GM18861 (cell line): ENCODE data around the gene ZC3H6.

Experiments
- ATAC-seq: cut with Tn5 transposase; IDR thresholded peaks from one replicate; pipeline ENCODE4 v1.9.1; 2021; ENCODE audit not compliant: unreplicated experiment

Gene ZC3H6, protein sequence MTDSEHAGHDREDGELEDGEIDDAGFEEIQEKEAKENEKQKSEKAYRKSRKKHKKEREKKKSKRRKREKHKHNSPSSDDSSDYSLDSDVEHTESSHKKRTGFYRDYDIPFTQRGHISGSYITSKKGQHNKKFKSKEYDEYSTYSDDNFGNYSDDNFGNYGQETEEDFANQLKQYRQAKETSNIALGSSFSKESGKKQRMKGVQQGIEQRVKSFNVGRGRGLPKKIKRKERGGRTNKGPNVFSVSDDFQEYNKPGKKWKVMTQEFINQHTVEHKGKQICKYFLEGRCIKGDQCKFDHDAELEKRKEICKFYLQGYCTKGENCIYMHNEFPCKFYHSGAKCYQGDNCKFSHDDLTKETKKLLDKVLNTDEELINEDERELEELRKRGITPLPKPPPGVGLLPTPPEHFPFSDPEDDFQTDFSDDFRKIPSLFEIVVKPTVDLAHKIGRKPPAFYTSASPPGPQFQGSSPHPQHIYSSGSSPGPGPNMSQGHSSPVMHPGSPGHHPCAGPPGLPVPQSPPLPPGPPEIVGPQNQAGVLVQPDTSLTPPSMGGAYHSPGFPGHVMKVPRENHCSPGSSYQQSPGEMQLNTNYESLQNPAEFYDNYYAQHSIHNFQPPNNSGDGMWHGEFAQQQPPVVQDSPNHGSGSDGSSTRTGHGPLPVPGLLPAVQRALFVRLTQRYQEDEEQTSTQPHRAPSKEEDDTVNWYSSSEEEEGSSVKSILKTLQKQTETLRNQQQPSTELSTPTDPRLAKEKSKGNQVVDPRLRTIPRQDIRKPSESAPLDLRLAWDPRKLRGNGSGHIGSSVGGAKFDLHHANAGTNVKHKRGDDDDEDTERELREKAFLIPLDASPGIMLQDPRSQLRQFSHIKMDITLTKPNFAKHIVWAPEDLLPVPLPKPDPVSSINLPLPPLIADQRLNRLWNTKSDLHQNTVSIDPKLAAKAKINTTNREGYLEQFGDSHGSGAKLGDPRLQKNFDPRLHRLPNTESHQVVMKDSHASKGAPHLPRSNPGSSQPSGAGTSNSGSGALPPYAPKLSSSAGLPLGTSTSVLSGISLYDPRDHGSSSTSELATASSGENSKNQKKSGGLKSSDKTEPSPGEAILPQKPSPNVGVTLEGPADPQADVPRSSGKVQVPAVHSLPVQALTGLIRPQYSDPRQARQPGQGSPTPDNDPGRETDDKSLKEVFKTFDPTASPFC

DNA sequence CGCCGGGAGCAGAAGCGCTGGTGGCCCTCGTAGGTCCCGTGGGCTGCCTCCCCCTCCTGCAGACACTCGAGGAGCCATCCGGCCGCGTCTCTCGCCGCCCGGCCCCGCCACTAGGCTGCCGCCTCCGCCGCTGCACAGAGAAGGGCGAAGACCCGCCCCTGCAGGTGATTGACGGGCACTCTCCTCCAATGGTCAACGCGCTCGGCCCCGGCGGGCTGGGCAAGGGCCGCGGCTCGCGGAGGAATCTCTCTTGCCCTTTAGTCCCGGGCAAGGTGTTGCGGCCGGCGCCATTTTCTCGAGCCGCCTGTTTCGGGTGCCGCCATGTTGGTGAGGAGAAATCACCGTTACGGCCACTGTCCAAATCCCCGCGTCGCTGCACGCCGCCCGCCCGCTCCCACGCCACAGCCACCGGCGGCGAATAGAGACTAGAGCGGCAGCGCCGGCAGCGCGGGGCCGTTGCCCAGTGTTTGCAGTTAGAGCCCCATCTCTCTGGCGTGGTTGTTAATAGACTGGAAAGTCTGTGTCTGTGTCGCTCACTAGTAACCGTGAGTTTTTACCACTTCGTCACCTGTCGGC is at the start of gene ZC3H6:
Gene ZC3H6 (plus strand): TSS at position 287 of the 576 bp plus-strand sequence. CDS start 398 bp downstream, outside the sequence.
- ATAC-seq, result peak; percentile 89

DNA sequence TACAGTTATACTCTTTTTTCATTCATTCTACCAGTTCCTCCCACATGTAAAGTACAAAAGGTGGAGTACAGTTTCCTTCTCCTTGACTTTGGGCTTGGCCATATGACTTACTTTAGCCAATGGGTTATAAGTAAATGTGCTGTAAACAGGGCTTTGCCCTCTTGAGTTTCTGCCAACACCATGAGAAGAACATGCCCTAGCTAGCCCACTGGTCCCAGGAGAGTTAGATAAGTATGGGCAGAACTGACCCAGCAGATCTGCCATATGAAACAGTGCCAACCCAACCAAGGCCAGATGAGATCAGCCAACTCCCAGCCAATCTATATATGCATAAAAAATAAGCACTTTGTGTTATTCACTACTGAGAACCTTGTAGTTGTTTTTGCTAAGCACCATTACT is 46.0 kb upstream of the ZC3H6 start:
- ATAC-seq, result no peak

DNA sequence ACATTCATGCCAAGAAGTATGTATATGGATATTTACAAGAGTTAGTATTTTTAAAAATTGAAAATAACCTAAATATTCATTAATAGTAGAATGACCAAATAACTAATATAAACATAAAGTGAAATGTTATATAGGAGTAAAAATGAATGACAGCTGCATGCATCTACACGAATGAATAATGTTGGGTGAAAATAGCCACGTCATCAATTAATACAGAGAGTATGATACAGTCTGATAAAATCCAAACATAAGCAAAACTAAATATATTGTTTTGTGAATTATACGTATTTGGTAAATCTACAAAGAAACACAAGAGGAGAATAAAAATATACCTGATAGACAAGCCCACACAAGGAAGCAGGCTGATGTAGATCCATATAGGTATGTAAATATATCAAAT is 45.0 kb upstream of the ZC3H6 start:
- no peak for ATAC-seq

DNA sequence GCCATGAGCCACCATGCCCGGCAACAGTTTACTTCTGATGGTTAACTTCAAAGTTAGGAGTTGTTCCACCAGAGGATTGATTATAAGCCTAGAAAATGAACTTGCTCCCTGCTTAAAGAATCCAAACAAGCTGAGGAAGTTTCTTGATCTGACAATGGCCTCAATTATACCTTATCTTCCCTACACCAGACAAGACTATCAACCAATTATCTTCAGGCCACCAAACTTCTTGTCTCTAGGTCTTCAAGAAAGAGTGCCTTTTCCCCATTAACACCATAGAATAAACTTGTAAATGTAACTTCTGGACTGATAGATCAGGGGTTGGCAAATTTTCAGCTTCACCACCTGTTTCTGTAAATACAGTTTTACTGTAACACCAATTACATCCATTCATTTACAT is 35.5 kb upstream of the ZC3H6 start:
- ATAC-seq, result no peak

DNA sequence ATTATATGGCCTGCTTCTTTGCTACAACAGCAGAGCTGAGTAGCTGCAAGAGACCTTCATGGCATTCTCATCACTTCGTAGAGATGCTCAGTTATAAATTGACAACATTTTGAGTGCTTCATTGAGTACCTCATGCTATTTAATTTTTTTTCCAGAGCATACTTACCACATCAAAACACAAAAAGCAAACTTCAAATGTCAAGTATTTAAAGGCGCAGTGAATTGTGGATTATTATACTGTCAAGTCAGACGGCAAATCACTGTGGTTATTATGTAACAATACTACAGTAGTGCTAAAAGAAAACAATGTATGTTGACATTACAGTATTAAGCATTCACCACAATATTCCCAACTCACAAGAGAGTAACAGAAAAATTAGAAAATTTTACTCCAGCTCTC is 33.0 kb upstream of the ZC3H6 start:
- no peak for ATAC-seq

DNA sequence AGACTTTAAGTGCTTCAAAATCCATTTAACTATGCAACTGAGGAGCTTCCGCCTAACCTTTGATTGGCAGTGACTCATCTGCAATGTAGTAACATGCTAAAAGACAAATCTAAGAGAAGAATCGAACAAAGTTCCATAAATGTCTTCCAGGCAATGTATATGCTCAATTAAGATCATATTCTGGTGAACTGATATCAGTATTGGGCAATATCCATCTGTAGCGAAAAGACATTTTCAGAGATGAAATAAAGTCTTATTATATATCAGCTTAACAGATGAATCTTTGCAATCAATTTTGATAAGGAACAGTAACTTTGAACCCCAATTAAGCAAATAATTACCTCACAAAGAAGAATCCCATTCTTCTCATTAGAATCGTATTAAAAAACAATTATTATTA is 32.2 kb upstream of the ZC3H6 start:
- ATAC-seq, result no peak

DNA sequence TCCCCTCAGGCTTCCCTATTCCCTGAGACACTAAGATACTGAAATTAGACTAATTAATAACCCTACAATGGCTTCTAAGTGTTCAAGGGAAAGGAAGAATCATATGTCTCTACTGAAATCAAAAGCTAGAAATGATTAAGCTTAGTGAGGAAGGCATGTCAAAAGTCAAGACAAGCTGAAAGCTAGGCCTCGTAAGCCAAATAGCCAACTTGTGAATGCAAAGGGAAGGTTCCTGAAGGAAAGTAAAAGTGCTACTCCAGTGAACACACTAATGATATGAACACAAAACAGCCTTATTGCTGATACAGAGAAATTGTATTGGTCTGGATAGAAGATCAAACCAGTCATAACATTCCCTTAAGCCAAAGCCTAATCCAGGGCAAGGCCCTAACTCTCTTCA is 30.5 kb upstream of the ZC3H6 start:
- no peak for ATAC-seq

DNA sequence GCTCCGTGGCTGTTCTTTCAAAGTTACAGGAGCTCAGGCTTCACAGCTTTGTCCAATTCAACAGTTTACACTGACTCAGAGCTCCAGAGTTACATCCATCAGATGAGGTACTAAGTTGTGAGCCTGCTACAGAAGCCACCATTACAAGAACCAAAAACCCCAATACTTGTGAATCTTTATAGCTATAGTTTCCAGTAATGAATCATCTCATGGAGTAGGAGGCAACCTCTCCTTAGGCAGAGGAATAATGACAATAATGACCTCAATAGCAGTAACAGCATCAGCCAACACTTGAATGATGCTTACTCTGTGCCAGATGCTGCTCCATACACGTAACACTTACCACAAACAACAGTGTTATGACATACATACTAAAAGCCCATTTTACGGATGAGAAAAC is 24.1 kb upstream of the ZC3H6 start:
- ATAC-seq, result no peak

DNA sequence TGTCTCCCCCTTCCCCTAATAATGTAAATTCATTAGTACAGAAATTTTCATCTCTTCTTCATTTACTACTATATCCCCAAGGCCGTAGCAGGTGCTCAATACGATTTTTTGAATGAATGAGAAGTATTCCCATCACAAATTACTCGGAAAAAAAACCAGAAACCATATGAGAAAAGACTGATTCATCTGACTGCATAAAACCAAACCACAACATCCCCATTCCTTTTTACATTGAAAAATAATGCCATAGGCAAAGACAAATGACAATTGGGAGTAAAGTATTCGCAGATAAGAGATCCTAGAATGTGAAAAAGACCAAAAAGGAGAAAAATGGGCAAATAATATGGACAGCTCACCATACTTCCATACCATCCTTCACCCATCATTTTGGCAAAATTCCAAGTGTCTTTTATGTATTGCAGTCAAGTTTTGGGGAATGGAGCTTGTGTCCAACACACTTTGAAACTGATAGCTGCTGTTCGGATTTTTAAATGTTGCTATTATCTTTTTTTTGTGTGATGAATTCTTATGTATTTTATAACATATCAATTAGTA is 22.1 kb upstream of the ZC3H6 start:
- ATAC-seq, result no peak

DNA sequence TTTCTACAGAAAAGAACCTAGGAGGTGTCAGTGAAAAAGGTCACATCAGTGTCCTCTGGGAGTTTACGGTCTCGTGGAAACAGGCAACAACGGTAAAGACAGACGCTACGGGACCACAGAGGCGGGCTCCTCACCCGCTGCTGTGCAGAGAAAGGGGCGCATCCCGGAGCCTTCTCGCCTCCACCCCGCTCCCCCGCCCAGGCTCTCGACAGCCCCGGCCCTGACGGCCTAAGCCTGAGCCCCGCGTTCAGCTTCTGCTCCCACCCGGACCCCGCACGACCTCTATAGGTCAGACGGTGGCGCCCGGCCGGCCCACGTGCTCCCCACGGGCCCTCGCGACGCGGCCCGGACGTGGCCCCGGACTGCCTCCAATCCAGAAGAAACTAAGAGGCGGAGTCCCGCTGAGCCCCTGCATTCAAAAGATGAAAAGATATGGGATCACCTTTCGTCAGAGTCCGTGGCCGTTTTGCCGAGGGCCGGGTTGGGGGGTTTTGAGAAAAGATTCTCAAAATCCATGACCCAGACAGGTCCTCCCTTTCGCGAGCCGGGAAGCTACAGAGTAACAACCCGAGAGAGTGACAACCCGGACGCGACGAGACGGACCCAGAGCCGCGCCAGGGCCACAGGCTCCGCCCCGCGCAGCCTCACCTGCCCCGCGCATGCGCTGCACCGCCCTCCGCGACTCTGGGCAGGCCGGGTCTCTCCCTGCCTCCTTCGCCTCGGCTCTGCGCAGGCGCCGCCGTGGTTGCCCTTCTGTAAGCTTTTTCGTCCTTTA is 20.7 kb upstream of the ZC3H6 start, which contains the start of gene ZC3H8:
Gene ZC3H8 (minus strand): TSS at position 577 of the 775 bp plus-strand sequence. CDS start 61 bp downstream, at position 516.
- peak; percentile 69 for ATAC-seq

DNA sequence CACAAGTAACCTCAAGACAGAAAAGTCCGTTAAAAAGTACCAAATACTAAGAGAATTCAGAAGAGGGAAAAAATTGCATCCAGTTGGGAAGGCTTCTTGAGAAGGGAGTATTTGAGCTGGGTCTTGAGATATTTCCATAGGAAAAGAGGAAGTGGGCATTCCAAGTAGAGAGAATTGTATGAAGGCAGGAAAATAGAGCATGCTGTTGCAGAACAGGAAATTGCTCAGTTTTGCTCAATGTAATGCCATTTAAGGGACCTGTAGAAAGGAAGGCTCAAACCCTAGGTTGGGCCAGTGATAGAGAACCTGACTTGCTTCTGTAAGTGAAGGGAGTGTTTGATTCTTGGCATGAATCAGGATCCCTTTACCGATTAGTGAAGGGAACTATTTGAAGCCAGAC is 19.5 kb upstream of the ZC3H6 start:
- no peak for ATAC-seq

DNA sequence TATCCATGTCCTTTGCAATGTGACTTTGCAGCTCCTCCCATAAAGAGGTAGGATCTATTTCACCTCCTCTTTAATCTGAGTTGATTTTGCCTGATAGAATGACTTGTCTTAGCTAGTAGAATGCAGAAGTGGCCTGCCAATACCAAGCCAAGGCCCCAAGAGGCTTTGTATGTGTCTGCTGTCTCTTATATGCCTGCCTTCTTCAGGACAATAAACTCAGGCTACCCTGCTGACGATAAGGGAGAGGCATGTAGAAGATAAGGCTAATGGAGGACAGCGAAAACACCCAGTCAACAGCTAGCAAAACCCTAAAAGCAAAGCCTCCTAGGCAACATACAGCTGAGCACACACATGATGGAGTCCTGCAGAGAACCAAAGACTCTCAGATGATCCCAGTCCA is 18.7 kb upstream of the ZC3H6 start:
- ATAC-seq, result no peak

DNA sequence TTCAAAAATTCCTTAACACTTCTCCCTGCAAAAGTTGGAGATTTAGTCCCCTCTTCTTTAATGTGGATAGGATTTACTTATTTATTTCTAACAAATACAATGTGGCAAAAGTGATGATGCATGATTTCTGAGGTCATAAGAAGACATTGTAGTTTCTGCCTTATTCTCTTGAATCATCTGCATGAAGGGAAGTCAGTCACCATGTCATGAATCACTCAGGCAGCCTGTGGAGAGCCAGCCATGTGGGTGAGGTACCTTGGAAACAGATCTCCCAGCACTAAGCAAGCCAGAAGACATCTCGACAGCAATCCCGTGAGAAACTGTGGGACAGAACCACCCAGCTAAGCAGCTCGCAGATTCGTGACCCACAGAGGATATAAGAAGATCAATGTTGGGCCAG is 17.8 kb upstream of the ZC3H6 start:
- no peak for ATAC-seq

DNA sequence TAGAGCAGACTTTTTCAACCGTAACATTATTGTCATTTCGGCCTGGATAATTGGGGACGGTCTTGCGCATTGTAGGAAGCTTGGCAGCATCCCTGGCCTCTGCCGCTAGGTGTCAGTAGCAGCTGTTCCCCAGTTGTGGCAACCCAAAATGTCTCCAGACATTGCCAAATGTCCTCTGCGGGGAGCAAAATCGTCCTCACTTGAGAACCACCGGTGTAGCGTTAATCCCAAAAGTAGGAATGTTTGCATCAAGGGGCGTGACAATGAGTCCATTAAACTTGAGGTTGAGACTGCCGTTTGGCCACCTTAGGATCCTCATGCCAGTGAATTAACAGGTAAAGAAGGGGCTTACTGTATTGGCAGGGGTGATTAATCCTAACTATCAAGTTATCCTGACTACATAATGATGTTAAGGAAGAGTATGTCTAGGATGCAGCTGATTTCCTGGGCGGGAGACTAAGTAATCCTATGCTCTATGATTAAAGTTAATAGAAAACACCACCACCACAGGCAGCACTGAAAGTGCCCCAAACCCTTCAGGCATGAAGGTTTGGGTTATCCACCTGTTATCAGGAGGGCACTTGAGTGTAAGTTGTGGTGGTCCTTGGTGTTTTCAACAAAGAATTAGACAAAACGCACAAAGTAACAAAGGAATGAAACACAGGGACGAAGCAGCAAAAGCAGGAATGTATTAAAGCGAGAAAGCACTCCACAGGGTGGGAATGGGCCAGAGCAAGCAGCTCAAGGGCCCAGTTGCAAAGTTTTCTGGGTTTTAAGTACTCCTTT is 15.7 kb upstream of the ZC3H6 start:
- peak; percentile 35 for ATAC-seq

DNA sequence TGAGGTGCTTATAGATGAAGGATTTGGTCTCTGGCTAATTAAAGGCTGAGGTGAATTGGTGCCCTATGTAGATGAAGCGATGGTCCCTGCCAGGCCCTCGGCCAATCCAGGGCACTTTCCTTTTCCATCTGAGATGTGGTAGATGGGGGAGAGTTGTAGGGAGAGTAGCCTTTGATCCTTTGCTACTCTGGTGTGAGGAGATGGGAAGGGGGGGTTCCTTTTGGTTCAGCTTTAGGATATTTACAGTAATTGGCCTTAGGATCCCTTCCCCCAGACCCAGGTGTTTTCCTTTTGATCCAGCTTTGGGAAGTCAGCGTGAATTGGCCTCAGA is 15.1 kb upstream of the ZC3H6 start:
- ATAC-seq, result no peak

DNA sequence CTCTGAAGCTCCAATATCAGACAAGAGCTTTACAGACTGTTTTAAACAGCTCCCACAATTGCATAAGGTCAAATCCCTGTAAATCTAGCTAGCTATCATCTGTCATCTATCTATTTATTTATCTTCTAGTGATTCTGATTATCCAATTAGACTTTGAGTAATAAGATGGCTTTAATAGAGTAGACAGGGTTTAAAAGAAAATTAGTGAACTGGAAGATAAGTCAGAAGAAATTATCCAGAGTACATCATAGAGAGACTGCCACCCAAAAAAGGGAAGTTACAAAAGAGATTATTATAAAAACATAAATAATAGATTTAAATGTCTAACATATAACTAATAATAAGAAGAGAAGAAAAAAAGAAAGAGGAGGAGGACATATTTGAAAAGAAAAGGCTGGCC is 12.5 kb upstream of the ZC3H6 start:
- ATAC-seq, result no peak

DNA sequence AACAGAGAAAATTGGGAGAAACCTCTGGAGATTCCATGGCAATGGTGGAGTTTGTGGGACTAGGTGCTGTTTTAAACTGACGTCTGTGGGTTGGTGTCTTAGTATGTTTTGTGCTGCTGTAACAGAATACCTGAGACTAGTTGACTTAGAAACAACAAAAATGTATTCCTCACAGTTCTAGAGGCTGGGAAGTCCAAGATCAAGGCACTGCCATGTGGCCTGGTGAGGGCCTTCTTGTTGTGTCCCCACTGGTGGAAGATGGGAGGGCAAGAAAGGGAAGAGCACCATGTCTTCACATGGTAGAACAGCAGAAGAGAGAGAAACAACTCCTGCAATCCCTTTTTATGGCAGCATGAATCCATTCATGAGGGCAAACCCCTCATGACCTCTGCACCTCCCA is 6.8 kb upstream of the ZC3H6 start:
- no peak for ATAC-seq

DNA sequence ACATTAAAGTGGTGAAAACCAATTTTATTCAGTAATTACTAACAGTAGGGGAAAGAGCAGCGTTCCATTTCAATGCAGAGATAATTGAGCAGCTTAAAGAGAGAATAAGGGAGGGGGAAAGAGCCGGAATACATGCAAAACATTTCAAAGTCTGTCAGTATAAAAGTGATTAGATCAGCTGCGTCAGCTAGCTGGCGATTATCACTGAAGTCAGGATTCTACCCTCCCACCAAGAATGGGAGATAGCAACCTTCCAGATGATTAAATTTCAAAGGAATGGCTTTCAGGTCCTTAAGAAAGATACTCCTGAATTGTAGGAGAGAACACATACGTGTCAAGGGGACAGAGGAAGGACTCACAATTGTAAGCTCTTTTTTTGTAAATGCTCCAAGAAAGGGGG is 2.7 kb upstream of the ZC3H6 start:
- no peak for ATAC-seq

DNA sequence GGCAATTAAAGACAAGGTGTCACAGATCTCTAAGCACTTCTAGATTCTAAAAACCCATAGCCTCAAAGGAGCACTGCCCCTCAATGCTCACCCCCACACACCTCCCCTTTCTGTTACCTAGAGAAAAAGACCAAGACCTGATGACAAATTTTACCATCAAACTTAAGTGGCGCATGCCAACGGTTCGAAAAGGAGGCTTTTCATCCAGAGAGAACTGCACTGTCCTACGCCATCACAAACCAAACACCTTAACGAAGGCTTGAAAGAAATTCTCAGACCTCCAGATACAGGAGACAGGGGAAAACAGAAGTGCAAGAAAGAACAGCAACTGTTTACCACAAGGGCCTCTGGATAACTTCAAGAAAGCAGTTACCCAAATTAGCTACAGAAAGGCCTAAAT is 2.0 kb upstream of the ZC3H6 start:
- ATAC-seq, result no peak
